ENCODE data around the gene PRKAG2. TPM values are rescaled to one million over a fixed set of nuclear protein-coding genes. Genes with fewer than 3 reads are reported as not detected.

Gene PRKAG2
- total RNA-seq, 4 donors from 2014 or later: 19.5 to 30.8 (median 27.6) TPM

DNA sequence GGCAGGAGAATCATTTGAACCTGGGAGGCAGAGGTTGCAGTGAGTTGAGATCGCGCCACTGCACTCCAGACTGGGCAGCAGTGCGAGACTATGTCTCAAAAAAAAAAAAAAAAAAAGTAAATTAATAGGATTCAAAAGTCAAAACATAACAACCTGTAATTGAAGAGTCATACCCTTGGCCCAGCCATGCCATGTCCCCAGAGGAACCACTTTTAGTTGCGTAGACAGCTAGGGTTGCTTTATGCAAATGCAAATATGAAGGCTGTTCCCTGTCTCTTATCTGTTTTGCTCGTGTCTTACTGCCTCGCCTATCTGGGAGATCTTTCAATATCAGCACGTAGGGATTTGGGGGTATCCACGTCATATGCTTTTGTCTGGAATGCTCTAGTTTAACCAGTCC lies 73.1 kb downstream of the PRKAG2 start:
- Histone ChIP-seq H3K27ac (no peak overlapping the region), H3K4me3 (replicated peaks in 1 of 3) (no peak overlapping the region), H3K27me3 (no peaks in the 10 kb centered on the region), H3K9me3 (no peaks in the 10 kb centered on the region), H3K4me1 (no peaks in the 10 kb centered on the region), H3K36me3 (no peaks in the 10 kb centered on the region)
- WGBS, 2 donors: 92 to 93% methylated on average over 8 of the region's 8 CpGs
- no peak for DNase-seq
- intact Hi-C loops (cut with DNase I): no loop called here
- no peak for TF ChIP-seq POLR2A (IDR thresholded peaks at IDR 0.05)
- TF ChIP-seq, protein P1, sequence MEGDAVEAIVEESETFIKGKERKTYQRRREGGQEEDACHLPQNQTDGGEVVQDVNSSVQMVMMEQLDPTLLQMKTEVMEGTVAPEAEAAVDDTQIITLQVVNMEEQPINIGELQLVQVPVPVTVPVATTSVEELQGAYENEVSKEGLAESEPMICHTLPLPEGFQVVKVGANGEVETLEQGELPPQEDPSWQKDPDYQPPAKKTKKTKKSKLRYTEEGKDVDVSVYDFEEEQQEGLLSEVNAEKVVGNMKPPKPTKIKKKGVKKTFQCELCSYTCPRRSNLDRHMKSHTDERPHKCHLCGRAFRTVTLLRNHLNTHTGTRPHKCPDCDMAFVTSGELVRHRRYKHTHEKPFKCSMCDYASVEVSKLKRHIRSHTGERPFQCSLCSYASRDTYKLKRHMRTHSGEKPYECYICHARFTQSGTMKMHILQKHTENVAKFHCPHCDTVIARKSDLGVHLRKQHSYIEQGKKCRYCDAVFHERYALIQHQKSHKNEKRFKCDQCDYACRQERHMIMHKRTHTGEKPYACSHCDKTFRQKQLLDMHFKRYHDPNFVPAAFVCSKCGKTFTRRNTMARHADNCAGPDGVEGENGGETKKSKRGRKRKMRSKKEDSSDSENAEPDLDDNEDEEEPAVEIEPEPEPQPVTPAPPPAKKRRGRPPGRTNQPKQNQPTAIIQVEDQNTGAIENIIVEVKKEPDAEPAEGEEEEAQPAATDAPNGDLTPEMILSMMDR (IDR thresholded peaks at IDR 0.05): no peak

DNA sequence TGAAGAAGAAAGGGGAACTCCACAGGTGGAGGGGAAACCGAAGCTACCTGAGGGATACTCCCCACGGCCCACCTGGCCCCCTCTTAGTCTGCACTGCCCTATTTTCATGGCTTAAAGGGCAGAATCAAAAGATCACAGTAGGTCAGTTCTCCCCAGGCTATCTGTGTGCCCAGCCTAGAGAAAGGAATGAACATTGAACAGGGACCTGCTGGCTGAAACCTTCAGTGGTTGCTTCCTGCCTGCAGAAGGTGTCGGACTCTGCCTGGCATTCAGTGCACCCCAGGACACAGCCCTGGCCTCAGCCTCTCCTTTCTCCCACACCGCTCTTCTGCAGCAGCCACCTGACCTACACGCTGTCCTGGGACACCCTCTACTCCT lies 74.5 kb downstream of the PRKAG2 start:
- H3K9me3 ChIP-seq: no peaks in the 10 kb centered on the region
- H3K4me1 ChIP-seq: no peaks in the 10 kb centered on the region
- no peak for DNase-seq
- 92 to 94% methylated on average over 3 to 5 of the region's 5 CpGs for WGBS, 2 donors
- intact Hi-C loops (cut with DNase I): no loop called here
- H3K27me3 ChIP-seq: no peaks in the 10 kb centered on the region
- no peak overlapping the region for H3K4me3 ChIP-seq (replicated peaks in 1 of 3)
- no peaks in the 10 kb centered on the region for H3K36me3 ChIP-seq
- TF ChIP-seq, protein P1 (IDR thresholded peaks at IDR 0.05): no peak
- TF ChIP-seq POLR2A (IDR thresholded peaks at IDR 0.05): no peak
- no peak overlapping the region for H3K27ac ChIP-seq

DNA sequence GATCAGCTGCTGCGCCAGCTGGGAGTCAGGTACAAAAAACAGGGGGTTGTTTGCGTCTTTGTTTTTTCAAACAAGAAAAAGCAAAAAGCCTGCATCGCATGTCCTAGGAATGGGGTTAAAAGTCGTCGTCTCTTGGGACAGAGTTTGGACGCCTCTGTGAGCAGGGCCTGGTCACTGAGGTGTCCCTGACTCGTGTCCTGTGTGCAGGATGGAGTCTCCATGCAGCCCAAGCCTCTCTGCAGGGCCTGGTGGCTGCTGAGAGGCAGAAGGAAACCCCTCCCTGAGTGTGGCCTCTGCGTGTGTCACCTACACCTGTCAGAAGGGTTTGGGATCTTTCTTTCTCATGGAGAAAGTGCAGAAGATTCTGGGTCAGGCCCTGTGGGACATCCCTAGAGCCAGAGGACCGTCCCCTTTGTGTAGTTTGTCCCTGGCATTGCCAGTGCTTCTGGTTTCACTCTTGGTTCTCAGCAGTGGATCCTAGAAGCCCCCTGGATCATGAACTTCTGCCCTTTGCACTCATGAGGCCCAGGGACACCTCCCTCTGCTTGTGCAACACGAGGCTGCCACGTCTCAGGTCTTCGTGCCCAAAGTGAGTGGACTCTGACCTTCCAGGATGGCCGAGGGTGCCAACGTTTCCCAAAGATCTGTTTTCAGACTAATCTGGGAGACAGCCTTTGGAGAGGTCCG lies 75.0 kb downstream of the PRKAG2 start:
- 76 to 89% methylated on average over 14 to 15 of the region's 15 CpGs for WGBS, 2 donors
- no peak overlapping the region for H3K4me3 ChIP-seq (replicated peaks in 1 of 3)
- no peak for DNase-seq
- peaks cover 0 to under 1% of the 10 kb centered on the region in 2 donors for H3K4me1 ChIP-seq
- H3K36me3 ChIP-seq: no peaks in the 10 kb centered on the region
- no peaks in the 10 kb centered on the region for H3K9me3 ChIP-seq
- intact Hi-C loops (cut with DNase I): no loop called here
- H3K27ac ChIP-seq: no peak overlapping the region
- no peaks in the 10 kb centered on the region for H3K27me3 ChIP-seq
- TF ChIP-seq POLR2A (IDR thresholded peaks at IDR 0.05): no peak
- TF ChIP-seq, protein P1 (IDR thresholded peaks at IDR 0.05): no peak

DNA sequence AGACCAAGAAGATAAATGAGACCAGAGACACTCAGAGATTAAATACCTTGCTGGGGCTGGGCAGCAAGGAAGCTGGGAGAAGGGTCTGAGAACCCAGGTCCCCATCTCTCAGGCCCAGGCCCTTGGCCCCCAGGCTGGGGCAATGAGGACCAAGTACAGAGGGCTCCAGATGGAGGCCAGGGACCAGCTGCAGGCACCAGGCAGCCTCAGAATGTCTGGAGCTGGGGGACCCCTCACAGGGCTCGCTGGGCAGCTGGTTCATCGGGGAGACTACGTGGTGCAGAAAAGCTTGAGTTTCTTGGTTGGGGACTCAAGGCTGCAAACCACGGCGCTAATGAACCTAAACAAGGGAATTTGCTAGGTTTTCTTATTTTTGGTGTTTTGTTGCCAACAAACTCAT lies 75.6 kb downstream of the PRKAG2 start:
- Histone ChIP-seq H3K36me3 (no peaks in the 10 kb centered on the region), H3K27me3 (no peaks in the 10 kb centered on the region), H3K4me1 (peaks cover 0 to 7% of the 10 kb centered on the region in 2 donors), H3K9me3 (no peaks in the 10 kb centered on the region), H3K4me3 (replicated peaks in 1 of 3) (no peak overlapping the region), H3K27ac (no peak overlapping the region)
- TF ChIP-seq, protein P1 (IDR thresholded peaks at IDR 0.05): no peak
- TF ChIP-seq POLR2A (IDR thresholded peaks at IDR 0.05): no peak
- intact Hi-C loops (cut with DNase I): no loop called here
- WGBS, 2 donors: 96 to 98% methylated on average over 4 to 5 of the region's 5 CpGs
- no peak for DNase-seq

DNA sequence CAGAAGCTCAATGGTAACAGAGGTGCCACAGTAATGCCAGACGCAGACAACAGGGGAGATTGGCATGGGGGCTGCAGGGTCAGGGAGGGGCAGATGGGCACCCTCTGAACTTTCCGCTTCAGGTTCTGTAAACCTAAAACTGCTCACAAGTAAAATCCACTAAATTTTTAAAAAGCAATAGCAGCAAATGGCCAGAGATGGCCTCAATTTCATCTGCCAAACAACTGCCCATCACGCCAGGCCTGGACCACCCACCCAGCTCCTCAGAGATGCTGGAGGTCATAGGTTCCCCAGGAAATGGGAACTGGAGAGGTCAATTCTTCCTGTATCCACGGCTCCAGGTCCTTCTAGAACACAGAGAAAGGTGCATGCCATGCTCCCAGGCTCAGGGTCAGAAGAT lies 76.1 kb downstream of the PRKAG2 start:
- intact Hi-C loops (cut with DNase I): no loop called here
- 92% methylated on average over 4 of the region's 4 CpGs for WGBS, 2 donors
- H3K4me3 ChIP-seq (replicated peaks in 1 of 3): no peak overlapping the region

More for the DNA sequence above, 76.1 kb downstream of the PRKAG2 start:
- Histone ChIP-seq H3K36me3 (no peaks in the 10 kb centered on the region), H3K27ac (no peak overlapping the region), H3K9me3 (no peaks in the 10 kb centered on the region), H3K27me3 (no peaks in the 10 kb centered on the region), H3K4me1 (peaks cover 0 to 11% of the 10 kb centered on the region in 2 donors)
- TF ChIP-seq, protein P1 (IDR thresholded peaks at IDR 0.05): no peak
- TF ChIP-seq POLR2A (IDR thresholded peaks at IDR 0.05): no peak
- no peak for DNase-seq

All from thyroid gland (tissue), 4 donors.